Pancreas (tissue), 10 donors: ENCODE measurements around the gene FCHO2. TPM values are rescaled to one million over a fixed set of nuclear protein-coding genes. Genes with fewer than 3 reads are reported as not detected.

Experiments used
- ATAC-seq, 4 donors: fragments of 200-7000 bp; cut with Tn5 transposase; one replicate each; pipeline versions ENCODE4 v1.8.0 to v1.9.1; 2020; ENCODE audit warnings: mild to moderate bottlenecking in 4 of 4, moderate library complexity in 4 of 4
- DNase-seq, 6 donors: peaks; one replicate each; pipeline ENCODE4 v3.0.0-alpha.2; 2020
- FAIRE-seq: peaks from 2 replicates; lab custom pipeline; 2012; peaks lifted over from hg19 to GRCh38; lab: Jason Lieb, UNC
- H3K27ac ChIP-seq, 4 donors: fragments of 200-600 bp; sonication (generic); 1 replicate in 3 of 4; 2 replicates in 1 of 4; pipeline versions ENCODE4 v1.5.0 to v1.8.0; 2020
- H3K27me3 ChIP-seq, 4 donors: fragments of 200-600 bp; one replicate each; pipeline ENCODE4 v1.8.0; 2021
- H3K36me3 ChIP-seq, 3 donors: fragments of 200-600 bp; sonication (generic) in 1 of 3; one replicate each; pipeline versions ENCODE4 v1.5.0 to v1.8.0; 2020 to 2021
- H3K4me1 ChIP-seq, 3 donors: fragments of 200-600 bp; one replicate each; pipeline ENCODE4 v1.8.0; 2021
- H3K4me3 ChIP-seq, 4 donors: fragments of 200-600 bp; sonication (generic) in 2 of 4; one replicate each; pipeline versions ENCODE4 v1.5.0 to v1.8.0; 2020 to 2021
- H3K9me3 ChIP-seq, 4 donors: fragments of 200-600 bp; one replicate each; pipeline ENCODE4 v1.8.0; 2021
- WGBS, 2 donors: extraction: QIAGEN DNeasy Blood & Tissue Kit; methylation state at CpG; one replicate each; pipeline ENCODE4 v1.1.7; 2013; 5-methylcytosine and 5-hydroxymethylcytosine counted together
- intact Hi-C, 3 donors: fragments of 100-400 bp; cut with DNase I; formaldehyde crosslinking; loops; one replicate each; pipeline versions ENCODE4 v1.11.1 to v1.14.2; 2022
- polyA plus RNA-seq, 2 donors: library from polyadenylated mRNA; stranded (reverse); fragments of 200-250 nt; gene quantifications; one replicate each; pipeline ENCODE4 v1.2.3, GENCODE V29; 2013
- total RNA-seq, 6 donors: library from RNA; stranded (reverse); fragmentation: NEBNext Ultra II Directional in 4 of 6; extraction: Animal tissue kit (Norgen Biotek cat#: 25700) in 4 of 6; gene quantifications; one replicate each; pipeline versions ENCODE4 v1.2.1 to v1.2.4, GENCODE V29; 2021 to 2023
- TF ChIP-seq, protein P1 (sequence below), 4 donors: fragments of 200-600 bp; sonication (generic) in 3 of 4; IDR thresholded peaks; one replicate each; pipeline versions ENCODE4 v1.5.0 to v1.8.0; 2021; ENCODE audit warnings: antibody characterized with exemption in 4 of 4
- donor health status: healthy with polysubstance abuse.
- donor health status: DM: no; HTN: no; CAD: no; lungs with moderate emphysema.
- donor health status: DM: no; HTN: no; CAD: no.
- donor health status: control.
- donor health status: control.
- donor health status: Bipolar disorder and iron deficiency.
- donor health status: DM: yes; HTN: yes; CAD: no.
- donor health status: DM: no; HTN: no; CAD: no.
- donor health status: DM: no; HTN: no; CAD: no.
- donor health status: DM: yes; HTN: yes; CAD: no.

Gene FCHO2
- total and polyA plus RNA-seq, 8 donors = 4.6 to 28.1 (median 12.5) TPM

- Histone ChIP-seq H3K36me3 (peaks cover 0 to 7% (median 3%) of the 10 kb centered on the region in 3 donors), H3K27me3 (no peaks in the 10 kb centered on the region), H3K4me3 (no peak overlapping the region), H3K9me3 (no peaks in the 10 kb centered on the region), H3K4me1 (no peaks in the 10 kb centered on the region), H3K27ac (no peak overlapping the region)
- DNase-seq (no peak), ATAC-seq (no peak), FAIRE-seq (peak; percentile 20)
- TF ChIP-seq, protein P1, sequence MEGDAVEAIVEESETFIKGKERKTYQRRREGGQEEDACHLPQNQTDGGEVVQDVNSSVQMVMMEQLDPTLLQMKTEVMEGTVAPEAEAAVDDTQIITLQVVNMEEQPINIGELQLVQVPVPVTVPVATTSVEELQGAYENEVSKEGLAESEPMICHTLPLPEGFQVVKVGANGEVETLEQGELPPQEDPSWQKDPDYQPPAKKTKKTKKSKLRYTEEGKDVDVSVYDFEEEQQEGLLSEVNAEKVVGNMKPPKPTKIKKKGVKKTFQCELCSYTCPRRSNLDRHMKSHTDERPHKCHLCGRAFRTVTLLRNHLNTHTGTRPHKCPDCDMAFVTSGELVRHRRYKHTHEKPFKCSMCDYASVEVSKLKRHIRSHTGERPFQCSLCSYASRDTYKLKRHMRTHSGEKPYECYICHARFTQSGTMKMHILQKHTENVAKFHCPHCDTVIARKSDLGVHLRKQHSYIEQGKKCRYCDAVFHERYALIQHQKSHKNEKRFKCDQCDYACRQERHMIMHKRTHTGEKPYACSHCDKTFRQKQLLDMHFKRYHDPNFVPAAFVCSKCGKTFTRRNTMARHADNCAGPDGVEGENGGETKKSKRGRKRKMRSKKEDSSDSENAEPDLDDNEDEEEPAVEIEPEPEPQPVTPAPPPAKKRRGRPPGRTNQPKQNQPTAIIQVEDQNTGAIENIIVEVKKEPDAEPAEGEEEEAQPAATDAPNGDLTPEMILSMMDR (IDR thresholded peaks at IDR 0.05) = no peak
- intact Hi-C loops = no loop called here
- 99 to 100% methylated on average over 1 of the region's 1 CpG for WGBS, 2 donors
Measured at GRCh38 chr5:73045623-73046022, 89.8 kb downstream of the FCHO2 start.

DNA sequence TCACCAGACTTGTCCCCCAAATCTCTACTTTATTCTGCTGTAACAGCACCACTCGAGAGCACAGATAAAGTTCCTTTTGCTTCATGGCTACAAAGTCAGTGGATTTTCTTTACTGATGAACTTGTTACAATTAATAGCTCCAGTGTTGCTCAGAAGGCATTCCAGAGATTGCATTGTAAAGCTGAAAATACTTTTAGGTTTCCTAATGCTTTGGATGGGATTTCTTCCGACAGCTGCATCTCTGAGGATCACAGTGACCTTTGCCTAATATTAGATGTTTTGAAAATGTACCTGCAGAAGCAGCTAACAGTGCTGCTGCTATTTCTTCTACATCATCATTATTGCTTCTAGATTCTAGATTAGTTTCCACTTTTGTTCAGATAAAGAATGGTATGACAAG lies 105.8 kb downstream of the FCHO2 start:
- intact Hi-C loops = no loop called here
- WGBS, 2 donors = 90 to 94% methylated on average over 2 of the region's 2 CpGs
- DNase-seq = no peak
- ATAC-seq = no peak
- FAIRE-seq = no peak
- Histone ChIP-seq H3K9me3 (no peaks in the 10 kb centered on the region), H3K27me3 (no peaks in the 10 kb centered on the region), H3K36me3 (peaks cover 0 to 5% (median 0%) of the 10 kb centered on the region in 3 donors), H3K27ac (no peak overlapping the region), H3K4me1 (no peaks in the 10 kb centered on the region), H3K4me3 (no peak overlapping the region)
- TF ChIP-seq, protein P1 (IDR thresholded peaks at IDR 0.05) = no peak

- H3K9me3 ChIP-seq = no peaks in the 10 kb centered on the region
- DNase-seq (no peak), FAIRE-seq (no peak), ATAC-seq (no peak)
- intact Hi-C loops = no loop called here
- H3K4me3 ChIP-seq = no peak overlapping the region
- peaks cover 0 to 5% (median 2%) of the 10 kb centered on the region in 3 donors for H3K36me3 ChIP-seq
- TF ChIP-seq, protein P1 (IDR thresholded peaks at IDR 0.05) = no peak
- H3K27me3 ChIP-seq = no peaks in the 10 kb centered on the region
- H3K4me1 ChIP-seq = no peaks in the 10 kb centered on the region
- H3K27ac ChIP-seq = no peak overlapping the region
- 84 to 96% methylated on average over 2 of the region's 2 CpGs for WGBS, 2 donors
Measured at GRCh38 chr5:73066466-73066865, 110.6 kb downstream of the FCHO2 start.

DNA sequence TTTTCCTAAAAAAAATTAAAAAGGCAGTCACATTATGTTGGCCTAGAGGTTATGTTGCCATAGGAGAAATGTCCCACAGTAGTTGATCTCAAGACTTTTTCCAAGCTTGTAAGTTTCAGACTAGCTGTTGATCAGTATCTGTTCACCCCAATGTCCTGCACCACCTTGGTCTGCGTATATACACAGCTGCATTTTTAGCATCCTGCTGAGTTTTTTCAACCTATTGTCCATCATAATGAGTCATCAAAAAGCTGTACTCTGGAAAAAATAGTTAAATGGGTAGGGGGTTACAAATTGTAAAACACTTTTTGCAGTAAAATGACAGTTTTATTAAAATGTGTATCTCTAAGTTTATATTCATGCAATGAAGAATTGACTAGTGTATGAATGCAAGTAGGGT lies 111.4 kb downstream of the FCHO2 start:
- no peaks in the 10 kb centered on the region for H3K27me3 ChIP-seq
- ATAC-seq (no peak), DNase-seq (no peak), FAIRE-seq (no peak)
- 95 to 97% methylated on average over 1 of the region's 1 CpG for WGBS, 2 donors
- no peaks in the 10 kb centered on the region for H3K9me3 ChIP-seq
- no peaks in the 10 kb centered on the region for H3K4me1 ChIP-seq
- no peak overlapping the region for H3K4me3 ChIP-seq
- no peak overlapping the region for H3K27ac ChIP-seq
- TF ChIP-seq, protein P1 (IDR thresholded peaks at IDR 0.05) = no peak
- intact Hi-C loops = no loop called here
- H3K36me3 ChIP-seq = peaks cover 0 to 5% (median 4%) of the 10 kb centered on the region in 3 donors

DNA sequence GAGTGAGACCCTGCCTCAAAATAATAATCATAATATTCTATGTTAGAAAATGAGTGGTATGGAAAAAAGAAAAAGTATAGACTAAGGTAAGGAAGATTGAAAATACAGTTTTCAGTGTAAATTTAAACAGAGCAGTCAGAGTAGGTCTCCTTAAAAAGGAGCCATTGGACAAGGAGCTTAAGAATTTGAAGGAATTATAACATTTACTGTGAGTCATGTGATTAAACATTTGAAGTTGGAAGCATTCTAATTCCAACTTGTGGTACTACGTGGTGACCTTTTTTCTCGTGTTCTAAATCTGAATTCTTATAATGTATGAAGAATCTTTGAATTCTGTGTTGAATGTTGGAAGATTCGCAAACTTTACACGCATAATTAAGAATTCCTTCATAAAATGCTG lies 125.3 kb downstream of the FCHO2 start:
- TF ChIP-seq, protein P1 (IDR thresholded peaks at IDR 0.05) = no peak
- intact Hi-C loops = no loop called here
- Histone ChIP-seq H3K27ac (no peak overlapping the region), H3K4me3 (no peak overlapping the region), H3K27me3 (no peaks in the 10 kb centered on the region), H3K4me1 (no peaks in the 10 kb centered on the region), H3K36me3 (peaks cover 0 to 25% (median 4%) of the 10 kb centered on the region in 3 donors), H3K9me3 (no peaks in the 10 kb centered on the region)
- 78 to 90% methylated on average over 4 of the region's 4 CpGs for WGBS, 2 donors
- ATAC-seq (no peak), DNase-seq (no peak), FAIRE-seq (no peak)
